NCI-H1436 (cell line): Measurements from ENCODE around the gene LBR.
"Not testable (repeated sequence)": the region's sequence is repeated elsewhere in the genome, so short reads cannot be mapped to it uniquely, and the experiment has no call there.

Experiments
- DNase-seq: peaks from one replicate; lab custom pipeline; 2025; lab: John Stamatoyannopoulos, UW

The LBR gene

DNA sequence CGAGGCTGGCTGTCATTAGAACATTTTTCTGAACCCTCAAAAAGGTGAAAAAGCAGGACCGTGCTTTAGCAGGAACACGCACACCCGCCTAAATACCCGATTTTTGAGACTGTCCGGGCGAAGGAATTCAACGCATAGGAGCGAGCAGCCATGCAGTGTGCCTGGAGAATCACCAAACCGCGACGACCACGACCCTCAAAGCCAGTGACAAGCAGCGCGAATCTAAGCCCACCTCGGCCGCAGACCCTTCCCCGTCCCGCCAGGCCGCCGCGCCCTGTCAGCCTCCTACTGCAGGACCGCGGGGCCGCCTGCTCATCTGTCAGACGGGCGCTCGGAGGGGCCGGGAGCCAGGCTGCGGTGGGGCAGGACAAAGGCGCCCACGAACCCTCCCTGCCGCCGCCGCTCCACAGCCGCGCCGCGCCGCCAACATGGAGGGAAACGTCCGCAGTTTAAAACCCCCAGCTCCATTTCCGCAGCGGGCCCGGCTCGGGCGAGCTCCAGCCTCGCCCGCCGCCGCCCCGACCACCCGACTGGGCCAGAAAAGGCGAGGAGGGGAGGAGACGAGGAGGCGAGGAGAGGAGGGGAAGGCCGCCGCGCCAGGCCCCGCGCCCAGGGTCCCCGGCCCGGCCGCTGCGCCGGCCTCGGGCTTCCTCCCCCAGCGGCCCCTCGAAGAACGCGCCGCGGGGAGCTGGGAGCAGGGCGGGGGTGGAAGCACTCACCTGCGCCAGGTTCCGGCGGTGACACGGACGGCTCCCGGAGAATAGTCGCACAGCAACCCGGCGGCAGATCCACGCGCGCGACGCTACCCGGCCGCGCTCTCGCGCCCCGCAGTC lies at the start of gene LBR:
Gene LBR, minus strand, starts transcription at position 804 of the 833 bp plus-strand sequence. CDS start 3,963 bp downstream, outside the sequence.
- DNase-seq = no peak

GRCh38 chr1:225477296-225477911 lies 49.6 kb upstream of the LBR start:
- no peak for DNase-seq

GRCh38 chr1:225476538-225476988 lies 48.7 kb upstream of the LBR start:
- DNase-seq = no peak

GRCh38 chr1:225476100-225476511 lies 48.3 kb upstream of the LBR start:
- DNase-seq = no peak

- peak; percentile 73 for DNase-seq
Observed at GRCh38 chr1:225474986-225475820, 47.4 kb upstream of the LBR start.

DNA sequence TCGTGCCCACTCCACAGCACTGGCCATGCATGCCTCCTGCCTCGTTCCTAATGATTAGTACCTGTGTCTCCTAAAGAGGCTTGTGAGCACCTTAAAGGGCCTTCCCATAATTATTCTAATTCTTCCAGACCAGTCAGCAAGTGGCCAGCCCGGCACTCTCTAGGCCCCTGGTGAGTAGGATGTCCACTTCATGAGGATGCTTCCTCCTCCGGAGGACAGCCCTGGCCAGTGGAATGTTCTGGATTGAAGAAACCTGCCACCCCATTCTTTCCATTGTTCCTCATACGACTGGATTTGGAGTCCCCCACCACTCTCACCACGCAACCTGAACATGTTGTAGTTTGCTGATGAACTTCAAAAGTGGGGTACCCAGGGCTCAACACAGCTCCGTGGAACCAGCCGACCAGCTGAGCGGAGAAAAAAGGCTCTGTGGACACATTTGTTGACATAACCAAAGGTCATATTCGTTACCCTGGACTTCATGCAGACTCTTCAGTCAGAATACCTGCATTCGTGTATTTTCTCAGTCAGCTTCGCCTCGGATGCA lies 46.7 kb upstream of the LBR start:
- no peak for DNase-seq

GRCh38 chr1:225473676-225474438 lies 46.0 kb upstream of the LBR start:
- DNase-seq = not testable (repeated sequence)

DNA sequence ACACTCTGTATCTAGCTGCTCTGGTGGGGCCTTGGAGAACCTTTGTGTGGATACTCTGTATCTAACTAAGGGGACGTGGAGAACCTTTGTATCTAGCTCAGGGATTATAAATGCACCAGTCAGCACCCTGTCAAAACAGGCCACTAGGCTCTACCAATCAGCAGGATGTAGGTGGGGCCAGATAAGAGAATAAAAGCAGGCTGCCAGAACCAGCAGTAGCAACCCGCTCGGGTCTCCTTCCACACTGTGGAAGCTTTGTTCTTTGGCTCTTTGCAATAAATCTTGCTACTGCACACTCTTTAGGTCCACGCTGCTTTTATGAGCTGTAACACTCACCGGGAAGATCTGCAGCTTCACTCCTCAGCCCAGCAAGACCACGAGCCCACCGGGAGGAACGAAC lies 45.4 kb upstream of the LBR start:
- DNase-seq = peak; percentile 18

GRCh38 chr1:225471453-225472301 lies 43.8 kb upstream of the LBR start:
- DNase-seq = no peak

- DNase-seq = no peak
Observed at GRCh38 chr1:225471109-225471452, 43.2 kb upstream of the LBR start.

DNA sequence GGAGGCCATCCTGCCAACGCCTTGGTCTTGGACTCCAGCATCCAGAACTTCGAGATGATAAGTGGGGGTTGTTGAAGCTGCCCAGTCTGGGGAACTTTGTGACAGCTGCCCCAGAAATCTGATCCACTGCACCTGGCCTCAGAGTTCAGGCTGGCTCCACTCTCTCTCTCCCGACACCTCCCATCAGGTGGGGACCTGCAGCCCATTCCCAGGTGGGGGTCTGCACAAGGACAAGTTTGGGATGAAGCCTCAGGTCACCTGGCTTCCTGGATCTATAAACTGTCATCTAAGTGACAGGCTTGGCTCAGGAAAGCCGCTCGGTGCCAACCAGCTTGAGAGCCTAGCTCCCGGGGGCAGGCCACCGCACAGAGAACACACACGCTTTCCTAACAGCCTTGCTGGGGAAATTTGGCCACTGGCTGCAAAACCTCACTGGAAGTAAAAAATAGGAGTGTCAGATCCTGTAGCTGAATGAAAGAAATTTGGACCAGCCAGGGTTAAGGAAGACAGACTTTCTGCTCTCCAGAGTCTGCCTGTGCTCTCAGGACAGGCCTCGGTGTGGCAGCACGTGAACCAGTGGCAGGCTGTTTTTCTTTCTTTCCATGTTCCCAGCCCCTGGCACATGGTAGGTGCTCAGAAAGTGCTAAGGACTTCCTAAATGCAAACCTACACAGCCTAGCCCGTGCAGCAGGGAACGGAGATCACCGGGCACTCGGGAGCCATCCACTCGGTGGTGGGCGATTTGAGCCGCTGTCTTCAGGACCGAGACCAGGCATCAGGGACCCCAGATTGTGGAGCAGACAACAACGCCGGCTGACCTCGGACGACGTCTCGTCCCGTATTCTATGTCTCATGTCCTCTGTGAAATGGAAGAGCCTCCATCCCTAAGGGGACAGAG lies 42.6 kb upstream of the LBR start:
- no peak for DNase-seq

GRCh38 chr1:225469051-225469450 lies 41.2 kb upstream of the LBR start:
- DNase-seq = no peak

GRCh38 chr1:225468270-225469020 lies 40.6 kb upstream of the LBR start:
- no peak for DNase-seq

DNA sequence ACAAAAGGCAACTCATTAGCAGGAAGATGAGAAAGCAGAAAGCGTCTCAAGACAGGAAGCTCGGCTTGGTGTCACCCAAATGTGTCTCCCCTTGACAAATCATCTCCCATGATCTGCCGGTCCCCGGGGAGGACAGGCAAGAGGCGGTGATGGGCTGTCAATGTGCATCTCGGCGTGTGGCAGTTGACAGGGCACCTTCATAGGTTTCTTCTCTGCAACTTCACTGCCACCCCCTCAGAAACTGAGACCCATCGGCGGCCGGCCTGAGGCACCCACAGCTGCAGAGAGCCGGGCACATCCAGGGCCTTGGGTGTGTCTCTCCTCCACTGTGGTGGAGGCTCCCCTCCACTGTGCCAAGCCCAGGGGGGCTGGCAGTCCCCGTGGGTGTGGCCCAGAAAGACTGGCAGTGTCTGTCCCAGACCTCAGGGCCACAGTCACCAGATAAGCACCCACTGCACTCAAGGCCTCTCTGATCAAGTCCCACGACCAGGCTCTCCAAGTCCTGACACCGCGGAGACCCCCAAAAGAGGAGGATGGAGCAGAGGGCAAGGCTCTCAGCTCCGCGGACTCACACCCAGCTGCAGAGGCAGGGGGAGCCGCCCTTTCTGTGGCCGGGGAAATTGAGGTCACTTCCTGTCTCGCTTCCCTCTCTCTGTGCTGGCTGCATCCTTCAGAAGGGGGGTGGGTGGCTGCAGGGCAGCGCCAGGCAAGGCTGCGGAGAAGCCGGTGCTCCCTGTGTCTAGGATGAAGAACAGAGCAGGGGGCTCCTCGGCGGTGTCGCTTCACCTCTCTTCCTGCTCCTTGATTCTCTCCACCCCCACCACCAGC lies 39.6 kb upstream of the LBR start:
- no peak for DNase-seq

DNA sequence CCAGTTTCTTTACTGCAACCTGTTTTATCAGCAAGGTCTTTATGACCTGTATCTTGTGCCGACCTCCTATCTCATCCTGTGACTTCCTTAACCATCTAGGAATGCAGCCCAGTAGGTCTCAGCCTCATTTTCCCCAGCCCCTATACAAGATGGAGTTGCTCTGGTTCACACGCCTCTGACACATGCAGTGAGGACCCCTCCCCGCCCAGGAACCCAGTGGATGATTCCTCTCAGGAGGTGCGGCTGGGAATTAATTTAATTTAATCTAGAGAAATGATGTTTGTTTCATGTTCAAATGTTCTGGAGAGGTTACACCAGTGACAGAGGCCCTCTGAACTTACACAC lies 39.0 kb upstream of the LBR start:
- DNase-seq = no peak

- no peak for DNase-seq
Observed at GRCh38 chr1:225465793-225466517, 38.1 kb upstream of the LBR start.
